22Rv1 (cell line): Measurements from ENCODE around the gene CNOT4.

Experiments used
- CTCF ChIP-seq: fragments of 450-650 bp; IDR thresholded peaks from 2 replicates; pipeline ENCODE4 v1.5.1; 2017; ENCODE audit warnings: mild to moderate bottlenecking
- ZFX ChIP-seq: fragments of 450-650 bp; IDR thresholded peaks from 2 replicates; pipeline ENCODE4 v1.6.1; 2017; ENCODE audit warnings: antibody characterized with exemption, borderline replicate concordance

- no peak for TF ChIP-seq CTCF
- no peak for TF ChIP-seq ZFX
Measured at GRCh38 chr7:135525426-135525825, 15.5 kb upstream of the CNOT4 start.
